GM15510 (cell line): ENCODE results near the gene KIF12.

ENCODE experiments used
- POLR2A ChIP-seq: IDR thresholded peaks from 3 replicates; pipeline ENCODE4 v1.6.1; 2011; ENCODE audit warnings: borderline replicate concordance; ENCODE audit not compliant: insufficient read length; ENCODE audit errors: extremely low read depth

KIF12 gene

DNA sequence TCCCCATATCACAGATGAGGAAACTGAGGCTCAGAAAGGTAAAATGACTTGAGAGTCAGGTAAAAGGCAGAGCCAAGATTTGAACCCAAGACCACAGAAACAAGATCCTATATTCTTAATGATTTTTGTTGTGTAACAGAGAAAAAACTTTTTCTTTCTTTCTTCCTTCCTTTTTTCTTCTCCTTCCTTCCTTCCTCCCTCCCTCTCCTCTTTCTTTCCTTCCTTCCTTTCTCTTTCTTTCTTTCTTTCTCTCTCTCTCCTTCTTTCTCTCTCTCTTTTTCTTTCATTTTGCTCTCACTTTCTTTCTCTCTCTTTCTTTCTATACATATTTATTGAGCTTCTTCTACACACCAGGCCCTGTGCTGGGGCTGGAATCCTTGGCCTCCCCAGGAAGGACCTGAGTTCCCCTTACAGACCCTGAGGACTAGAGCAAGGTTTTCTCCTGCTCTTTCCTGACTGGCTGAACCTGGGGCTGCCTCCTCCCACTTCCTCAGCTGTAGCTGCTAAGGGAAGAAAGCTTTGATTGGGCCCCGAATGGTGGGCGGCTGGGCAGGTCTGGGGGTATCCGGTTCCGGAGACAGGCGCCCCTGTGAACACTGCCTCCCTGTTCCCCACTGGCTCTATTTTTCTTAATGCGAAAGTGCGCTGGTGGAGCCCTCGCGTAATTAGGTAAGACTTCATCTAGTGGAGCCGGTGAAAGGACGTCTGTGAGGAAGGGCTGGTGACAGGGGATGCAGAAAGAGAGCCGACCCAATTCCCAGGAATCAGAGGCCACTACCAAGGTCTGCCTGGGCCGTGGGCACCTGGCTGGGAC is 27.4 kb upstream of the KIF12 start:
- TF ChIP-seq POLR2A, result no peak

DNA sequence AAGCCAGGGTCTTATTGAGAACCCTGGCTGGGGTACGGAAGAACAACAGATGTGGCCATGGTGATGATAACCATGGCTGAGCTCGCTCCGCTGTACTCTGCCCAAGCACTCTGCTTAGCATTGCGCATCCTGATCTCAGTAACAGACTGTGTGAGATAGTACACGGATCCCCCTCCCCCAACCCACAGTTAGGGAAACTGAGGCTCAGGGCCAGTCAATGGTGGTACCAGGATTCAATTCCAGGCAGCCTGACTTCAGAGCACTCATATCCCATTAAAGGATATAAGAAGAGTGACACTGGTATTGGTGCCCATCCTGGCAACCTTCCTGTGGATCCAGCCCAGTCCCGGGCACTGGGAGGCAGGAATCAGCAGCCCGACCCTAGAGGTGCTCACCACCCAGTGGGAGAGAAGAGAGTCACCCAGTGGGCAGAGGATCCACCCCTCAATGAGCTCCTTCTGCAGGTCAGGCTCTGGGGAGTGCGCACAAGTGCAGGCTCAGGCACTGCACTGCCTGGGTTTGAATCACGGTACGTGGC is 26.5 kb upstream of the KIF12 start:
- TF ChIP-seq POLR2A, result no peak

DNA sequence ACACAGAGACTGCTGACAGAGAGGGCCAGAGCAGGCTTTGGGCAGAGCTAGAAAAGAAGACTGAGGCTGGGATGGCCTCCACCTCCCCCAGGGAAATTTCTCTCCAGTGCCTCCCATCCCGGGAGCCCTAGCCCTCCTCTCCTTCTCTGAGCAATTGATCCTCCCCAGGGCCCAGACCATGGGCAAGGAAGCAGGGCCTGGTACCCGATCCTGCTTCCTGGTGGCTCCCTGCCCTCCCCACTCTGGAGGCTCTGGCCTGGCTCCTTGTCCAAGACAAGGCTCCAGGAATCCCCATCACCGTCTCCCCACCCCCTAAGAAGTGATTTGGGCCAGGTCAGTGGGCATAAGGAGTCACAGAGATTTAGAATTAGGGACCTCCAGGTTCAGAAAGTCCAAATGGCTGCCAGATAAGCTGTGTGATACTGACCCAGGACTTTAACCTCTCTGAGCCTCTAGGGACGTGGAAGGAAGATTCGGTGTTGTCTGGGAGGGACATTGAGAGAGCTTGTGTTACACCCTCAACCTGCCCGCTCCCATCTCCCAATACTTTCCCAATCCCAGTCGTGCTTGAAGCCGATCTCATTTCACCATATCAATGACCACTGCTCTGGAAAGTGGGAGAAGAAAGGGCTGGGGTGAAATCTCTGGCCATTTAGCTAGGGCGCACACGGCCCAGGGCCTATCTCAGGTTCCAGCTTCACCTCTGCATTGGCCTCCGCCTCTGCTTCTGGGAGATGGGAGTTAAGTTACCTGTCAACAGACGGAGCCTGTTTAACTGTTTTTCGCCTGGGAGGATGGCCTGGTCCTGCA is 25.8 kb upstream of the KIF12 start:
- TF ChIP-seq POLR2A, result no peak

DNA sequence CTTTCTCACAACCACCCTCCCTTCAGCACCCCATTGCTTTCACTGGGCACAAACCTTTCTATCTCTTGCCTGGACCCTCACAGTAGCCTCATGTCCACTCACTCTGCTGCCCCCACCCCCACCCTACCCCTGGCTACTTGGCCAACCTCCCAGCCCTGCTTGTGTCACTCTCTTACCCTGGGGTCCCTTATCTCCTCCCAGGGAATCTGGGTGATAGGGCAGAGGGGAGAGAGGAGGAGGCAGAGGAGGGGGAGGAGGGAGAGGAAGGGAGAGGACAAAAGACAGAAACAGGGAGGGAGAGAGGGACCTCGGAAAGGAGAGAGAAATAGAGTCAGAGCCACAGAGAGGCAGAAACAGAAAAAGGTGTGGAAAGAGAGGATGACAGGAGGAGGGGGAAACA is 25.0 kb upstream of the KIF12 start:
- TF ChIP-seq POLR2A, result no peak

DNA sequence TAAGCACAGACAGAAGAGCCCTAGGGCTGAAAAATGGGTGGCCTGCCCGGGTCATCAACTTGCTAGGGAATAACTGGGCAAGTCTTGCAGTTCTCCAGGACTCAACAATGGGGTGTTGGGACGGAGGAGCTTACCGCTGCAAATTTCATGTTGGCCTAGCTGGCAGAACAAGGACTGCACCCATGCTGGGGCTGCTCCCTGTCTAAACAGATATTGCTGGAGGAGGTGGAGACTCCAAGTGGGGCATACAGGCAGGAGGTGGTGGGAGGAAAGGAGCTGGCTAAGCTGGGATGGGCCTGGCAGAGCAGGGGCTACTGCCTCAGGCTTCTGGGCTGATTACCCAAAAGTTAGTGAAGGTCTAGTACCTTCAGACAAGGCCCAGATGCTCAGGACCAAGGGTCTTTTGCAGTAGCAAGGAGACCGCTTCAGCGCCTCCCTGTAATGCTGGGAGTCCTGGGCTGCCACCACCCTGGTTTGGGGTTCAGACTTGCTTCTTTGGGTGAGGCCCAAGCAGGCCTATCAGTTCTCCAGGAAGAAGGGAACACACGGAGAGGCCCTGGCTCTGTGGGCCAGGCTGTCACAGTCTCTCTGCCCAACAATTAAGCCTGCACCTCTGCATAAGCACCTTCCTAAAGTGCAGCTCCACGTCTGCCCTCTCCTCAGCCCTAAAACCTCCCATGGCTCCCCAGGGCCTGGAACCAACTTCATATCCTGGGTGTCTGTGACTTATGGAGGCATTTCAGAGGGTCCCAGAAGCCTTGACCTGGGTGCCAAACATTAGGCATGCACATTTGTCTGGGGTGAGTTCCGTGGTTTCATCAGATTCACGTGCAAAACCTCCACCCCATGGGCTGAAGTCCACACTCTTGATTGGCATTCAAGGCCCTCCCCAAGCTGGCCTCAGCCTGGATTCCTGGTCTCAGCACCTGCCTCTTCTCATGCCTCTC is 24.2 kb upstream of the KIF12 start:
- no peak for TF ChIP-seq POLR2A

DNA sequence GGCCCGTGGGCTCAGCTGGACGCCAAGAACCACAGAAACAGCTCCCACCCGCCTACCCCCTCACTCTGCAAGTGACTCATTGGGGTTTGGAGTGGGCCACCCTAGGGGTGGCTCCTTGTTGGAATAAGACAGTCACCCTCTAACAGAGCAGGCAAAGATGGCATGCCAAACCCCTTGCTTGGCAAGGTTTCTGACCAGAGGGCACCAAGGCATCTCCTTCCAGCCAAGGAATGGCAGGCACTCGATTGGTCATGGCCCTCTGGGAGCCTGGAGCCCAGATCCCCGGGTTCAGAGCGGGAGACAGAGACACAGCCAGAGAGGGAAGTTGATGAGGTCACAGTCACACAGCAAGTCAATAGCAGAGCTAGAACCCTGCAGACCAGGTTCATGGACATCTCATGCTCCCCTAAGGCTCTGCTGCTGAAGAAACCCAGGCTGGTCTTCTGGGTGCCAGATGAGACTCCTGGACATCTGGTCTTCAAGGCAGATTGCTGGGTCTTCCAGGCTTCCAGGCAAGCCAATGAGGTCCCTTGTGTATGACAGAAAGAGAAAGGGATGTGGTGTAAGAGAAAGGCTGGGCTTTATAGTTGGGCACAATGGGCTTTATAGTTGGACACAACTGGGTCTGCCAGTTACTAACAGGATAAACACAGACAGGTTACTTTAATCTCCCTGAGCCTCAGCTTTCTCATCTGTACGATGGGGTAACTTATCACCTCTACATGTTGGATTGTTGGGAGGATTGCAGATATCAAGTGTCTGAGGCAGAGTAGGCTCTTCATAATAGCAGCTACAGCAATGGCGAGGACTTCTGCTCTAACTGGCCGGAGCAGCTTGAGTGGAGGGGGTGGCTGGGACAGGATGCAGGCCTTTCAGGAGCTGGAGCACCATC is 23.3 kb upstream of the KIF12 start:
- no peak for TF ChIP-seq POLR2A

DNA sequence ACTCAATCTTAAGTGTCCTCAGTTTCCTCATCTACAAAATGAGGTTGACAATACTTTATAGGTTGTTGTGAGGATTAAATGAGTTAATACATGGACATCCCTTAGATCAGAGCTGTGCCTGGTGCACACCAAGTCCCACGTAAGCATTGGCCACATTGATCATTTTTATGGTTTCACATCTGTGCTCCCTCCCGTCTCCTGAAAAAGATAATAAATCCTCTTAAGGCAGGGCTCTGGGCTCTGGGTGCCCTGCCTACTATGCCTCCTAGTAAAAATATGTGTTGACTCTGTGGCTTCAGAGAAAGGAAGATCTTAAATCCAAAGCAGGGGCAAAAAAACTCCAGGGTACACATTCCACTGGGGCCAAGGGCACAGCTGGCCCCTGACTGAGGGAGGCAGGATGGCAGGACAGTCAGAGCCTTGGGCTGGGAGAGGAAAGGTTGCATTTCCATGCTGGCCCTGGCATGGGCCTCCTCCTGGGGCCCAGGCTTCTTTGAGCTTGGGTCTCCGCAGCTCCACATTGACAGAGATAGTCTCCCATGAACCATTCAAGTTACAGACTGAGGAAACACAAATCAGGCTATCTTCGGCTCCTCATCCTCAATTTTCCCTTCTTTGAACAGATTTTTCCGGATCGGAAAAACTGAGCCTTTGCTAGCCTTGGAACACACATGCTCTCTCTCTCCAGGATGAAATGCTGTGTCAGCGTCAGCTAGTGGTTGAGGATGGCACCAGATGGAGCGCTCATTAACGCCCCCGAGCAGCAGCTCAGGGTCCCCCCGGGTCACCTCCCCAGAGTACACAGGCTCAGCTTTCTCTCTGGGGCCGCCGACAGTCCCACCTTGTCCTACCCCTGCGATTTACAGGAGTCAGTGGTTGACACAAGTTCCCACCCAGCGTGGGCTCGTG is 22.4 kb upstream of the KIF12 start:
- TF ChIP-seq POLR2A, result no peak

DNA sequence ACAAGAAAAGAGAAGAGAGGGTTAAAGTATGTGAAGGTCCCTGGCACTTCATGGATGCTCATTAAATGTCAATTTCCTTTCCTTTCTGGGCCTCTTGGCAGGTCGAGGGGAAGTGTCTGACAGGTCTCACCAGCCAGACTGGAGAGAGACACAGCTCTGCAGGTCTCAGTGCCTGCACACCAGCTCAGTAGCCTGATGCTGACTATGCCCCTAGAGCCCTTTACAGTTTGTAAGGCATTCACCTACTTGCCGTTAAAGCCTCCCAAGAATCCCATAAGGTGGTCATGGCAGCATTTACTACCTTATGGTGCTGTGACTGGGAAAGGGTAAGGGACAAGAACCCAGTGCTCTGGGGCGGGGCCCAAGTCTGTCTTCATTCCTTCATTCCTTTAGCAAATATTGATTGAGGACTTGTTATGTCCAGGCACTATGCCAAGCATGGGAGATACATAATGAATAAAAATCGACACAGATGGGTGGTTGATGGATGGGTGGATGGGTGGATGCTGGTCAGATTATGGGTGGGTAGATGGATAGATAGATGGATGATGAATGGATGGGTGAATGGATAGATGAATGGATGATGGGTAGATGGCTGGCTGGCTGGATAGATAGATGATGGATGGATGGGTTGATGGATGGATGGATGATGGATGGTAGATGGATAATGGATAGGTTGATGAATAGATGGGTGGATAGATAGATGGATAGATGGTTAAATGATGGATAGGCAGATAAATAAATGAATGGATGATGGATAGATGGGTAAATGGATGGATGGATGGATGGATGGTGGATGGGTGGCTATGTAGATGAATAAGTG is 21.3 kb upstream of the KIF12 start:
- no peak for TF ChIP-seq POLR2A

DNA sequence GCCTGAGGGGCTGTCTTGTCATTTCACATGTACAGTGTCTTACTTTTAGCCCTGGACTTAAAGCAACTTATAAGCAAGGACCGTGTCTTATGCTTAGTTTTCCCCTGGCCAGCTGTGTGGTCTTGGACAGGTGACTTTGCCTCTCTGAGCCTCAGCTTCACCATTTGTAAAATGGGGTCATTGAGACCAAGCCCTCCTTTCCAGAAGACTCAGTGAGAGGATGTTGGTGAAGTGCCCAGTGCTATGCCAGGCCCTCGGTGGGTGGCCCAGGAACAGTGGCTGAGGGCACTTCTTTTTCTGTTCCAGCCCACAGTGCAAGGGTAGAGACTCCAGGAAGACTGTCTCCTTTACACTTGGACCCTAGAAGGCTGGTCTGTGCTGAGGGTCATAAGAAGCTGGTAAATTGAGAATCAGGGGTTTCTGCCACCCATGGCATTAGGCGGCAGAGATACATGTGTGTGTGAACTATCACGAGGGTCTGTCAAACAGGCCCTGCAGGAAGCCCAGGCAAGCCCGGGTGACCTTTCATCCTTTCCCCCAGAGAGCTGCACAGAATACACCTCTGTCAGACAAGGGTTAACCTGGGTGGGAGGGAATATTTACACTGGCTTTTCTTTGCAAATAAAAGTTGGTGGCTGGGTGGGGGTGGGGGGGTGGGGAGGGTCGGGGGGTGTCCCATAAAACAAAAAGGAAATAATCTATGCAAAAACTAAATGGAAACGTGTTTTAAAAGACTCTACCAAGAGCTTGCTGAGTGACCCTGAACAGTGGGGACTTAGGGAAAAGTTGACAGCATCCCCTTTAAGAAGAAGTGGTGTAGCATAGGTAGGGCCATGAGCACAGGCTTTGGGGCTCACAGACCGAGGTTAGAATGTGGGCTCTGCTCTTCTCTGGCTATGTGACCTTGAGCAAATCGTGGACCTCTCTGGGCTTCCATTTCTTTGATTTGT is 20.4 kb upstream of the KIF12 start:
- no peak for TF ChIP-seq POLR2A

DNA sequence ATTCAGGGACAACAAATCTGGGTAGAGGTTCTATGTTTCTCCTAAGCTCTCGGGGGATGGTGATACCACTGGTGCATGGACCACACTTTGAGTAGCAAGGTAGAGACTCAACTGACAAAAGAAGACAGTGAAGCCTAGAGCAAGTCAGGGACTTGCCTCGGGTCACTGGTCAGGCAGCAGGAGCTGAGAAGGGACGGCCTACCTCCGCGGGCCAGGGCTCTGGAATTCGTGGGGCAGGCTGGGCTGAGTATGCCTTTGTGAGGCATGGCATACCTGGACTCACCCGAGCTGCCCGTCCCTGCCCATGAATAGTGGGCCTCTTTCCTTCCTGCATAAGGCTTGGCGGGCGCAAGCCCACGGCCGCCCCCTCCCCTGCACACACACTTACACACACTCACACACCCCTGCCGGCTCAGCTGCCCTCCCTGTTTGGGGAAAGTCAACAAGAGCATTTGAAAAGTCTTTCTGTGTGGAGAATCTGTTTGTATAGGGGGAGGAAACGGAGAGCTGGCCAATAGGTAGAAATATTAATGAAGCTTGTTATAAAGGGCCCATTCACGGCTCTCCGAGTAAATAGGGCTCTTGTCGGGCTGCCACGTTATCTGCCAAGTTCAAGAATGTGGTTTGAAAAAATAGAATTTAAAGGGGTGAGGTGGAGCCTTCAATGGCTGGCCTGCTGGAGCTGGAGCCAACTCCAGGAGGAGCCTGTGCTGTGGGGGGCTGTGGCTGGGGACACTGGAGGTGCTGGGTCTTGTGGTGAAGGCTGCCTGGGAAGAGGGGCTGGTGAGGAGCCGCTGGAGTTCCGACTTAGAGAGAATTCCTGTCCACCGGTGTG is 19.1 kb upstream of the KIF12 start:
- TF ChIP-seq POLR2A, result no peak
